Vagina (tissue), 2 donors: ENCODE data around the gene IQCM.

Source experiments
- POLR2A ChIP-seq, 2 donors: fragments of 450-650 bp; IDR thresholded peaks; one replicate each; pipeline ENCODE4 v1.6.1; 2017; ENCODE audit warnings: antibody characterized with exemption in 2 of 2, mild to moderate bottlenecking in 2 of 2, moderate library complexity in 2 of 2
- POLR2AphosphoS5 ChIP-seq, 2 donors: sonication (generic); formaldehyde crosslinking; IDR thresholded peaks; one replicate each; pipeline ENCODE4 v1.9.0; 2017; ENCODE audit warnings: antibody characterized with exemption in 2 of 2, mild to moderate bottlenecking in 2 of 2, low read depth in 1 of 2; ENCODE audit not compliant: insufficient read depth in 1 of 2

DNA sequence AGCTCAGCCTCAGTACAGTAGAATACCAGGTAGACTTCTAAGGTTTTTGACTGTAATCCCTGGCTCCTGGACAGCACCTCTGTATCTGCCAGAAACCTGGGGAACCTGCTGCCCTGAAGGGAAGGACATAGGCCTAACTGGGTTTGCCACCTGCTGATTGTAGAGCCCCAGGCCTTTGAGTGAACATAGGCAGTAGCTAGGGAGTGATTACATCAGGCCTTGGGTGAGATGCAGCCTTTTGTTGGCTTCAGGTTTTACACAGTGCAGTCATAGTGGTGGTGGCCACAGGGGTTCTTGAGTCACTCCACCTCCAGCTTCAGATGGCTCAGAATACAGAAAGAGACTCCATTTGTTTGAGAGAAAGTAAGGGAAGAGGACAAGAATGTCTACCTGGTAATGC, 19.3 kb downstream of the IQCM start:
- TF ChIP-seq POLR2AphosphoS5 (IDR thresholded peaks at IDR 0.05; ENCODE audit: insufficient read depth in 1 of 2, low read depth in 1 of 2) (no peak), POLR2A (IDR thresholded peaks at IDR 0.05) (no peak)
